GM18498 (cell line): ENCODE results near the gene S100A12.
A peak's percentile ranks its signal among the peaks of the same experiment; 100 is the strongest.

ENCODE experiments used
- ATAC-seq: cut with Tn5 transposase; IDR thresholded peaks from one replicate; pipeline ENCODE4 v1.9.1; 2021; ENCODE audit warnings: mild to moderate bottlenecking, moderate library complexity; ENCODE audit not compliant: unreplicated experiment

The S100A12 gene

DNA sequence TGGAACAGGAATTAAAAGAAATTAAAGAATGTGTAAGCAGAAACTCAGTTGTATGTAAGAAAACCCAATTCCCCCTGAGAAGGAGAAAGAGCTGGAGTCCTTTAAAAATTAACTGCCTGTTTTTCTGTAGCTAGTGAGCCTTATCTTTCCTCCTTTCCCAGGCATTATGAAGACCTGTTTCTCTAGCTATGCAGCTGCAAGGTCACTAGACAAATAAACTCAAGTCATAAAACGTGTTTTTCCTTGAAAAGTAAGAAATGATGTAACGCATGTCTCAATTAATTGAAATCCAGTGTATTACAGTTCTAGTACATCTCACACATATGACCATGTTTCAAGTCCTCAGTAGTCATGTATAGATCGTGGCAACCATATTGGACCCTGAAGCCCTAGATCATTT lies 5.3 kb downstream of the S100A12 start:
- ATAC-seq, result no peak

DNA sequence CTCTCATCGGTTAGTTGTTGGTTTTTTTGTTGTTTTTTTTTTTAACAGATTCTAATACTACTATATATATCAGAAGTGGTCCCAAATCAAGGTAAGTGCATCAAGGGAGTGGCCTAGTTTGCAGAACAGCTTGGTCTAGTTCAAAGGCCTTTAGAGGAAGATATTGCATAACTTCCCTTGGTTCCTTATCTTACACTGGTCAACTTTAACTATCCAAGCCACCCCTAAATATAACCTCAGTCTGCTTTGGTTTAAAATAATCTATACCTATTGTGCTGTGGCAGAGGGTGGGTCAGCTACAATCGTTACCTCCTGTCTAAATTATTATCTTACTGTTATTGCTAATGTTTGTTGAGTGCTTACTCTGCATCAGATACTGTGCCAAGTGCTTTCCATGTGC lies 6.9 kb downstream of the S100A12 start:
- no peak for ATAC-seq

DNA sequence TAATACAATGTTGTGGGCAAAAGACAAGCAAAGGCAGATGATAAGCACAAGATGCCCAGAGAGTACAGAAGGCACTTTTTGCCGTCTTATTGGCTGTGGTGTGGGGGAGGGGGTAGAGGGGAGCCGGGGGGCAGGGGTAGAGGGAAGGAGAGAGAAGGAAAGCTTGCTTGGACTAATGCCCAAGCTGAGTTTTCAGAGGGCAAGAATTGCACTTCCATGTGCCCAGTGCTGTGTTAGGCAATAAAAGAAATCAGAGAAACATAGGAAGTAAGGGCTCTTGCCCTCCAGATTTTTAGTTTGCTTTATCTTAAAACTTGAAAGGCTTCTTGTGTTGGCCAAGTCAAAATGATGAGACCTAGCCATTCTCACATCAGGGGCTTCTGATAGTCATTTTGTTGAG lies 8.3 kb downstream of the S100A12 start:
- no peak for ATAC-seq

DNA sequence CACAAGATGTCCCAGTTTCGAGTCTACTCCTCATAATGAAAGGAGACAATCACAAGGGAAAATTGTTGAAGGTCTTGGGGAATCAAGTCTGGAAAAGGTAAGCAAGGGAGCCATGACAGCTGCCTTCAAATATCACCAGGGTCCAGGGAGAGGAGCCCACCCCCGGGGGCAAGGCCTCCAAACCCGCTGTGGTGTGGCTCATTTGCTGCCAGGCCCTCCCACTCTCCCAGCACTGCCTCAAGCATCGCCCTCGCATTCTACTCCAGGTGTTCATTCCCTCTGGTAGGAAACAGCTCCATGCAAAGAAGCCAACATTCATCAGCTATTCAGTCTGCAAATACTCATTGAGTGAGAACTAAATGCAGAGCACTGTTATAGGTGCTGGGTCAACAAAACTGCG lies 9.2 kb downstream of the S100A12 start:
- ATAC-seq, result no peak

DNA sequence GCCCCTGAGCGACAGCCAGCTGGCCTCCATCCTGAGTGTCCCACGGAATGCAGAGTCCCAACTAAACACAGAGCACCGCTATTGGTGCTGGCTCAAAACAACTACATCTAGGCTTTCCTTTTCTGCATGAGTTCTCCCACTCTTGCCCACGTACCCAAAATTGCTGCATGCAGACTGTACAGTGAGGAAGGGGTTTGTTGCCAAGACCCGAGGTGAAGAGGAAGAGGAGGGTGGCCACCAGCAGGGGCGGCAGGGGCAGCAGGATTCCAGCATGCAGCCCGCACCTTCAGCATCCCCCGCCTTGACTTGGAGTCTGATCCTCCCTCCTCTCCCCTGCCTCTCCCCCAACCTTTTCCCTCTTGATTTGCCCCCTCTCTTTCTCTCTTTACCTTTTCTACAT lies 9.7 kb downstream of the S100A12 start:
- ATAC-seq, result no peak

DNA sequence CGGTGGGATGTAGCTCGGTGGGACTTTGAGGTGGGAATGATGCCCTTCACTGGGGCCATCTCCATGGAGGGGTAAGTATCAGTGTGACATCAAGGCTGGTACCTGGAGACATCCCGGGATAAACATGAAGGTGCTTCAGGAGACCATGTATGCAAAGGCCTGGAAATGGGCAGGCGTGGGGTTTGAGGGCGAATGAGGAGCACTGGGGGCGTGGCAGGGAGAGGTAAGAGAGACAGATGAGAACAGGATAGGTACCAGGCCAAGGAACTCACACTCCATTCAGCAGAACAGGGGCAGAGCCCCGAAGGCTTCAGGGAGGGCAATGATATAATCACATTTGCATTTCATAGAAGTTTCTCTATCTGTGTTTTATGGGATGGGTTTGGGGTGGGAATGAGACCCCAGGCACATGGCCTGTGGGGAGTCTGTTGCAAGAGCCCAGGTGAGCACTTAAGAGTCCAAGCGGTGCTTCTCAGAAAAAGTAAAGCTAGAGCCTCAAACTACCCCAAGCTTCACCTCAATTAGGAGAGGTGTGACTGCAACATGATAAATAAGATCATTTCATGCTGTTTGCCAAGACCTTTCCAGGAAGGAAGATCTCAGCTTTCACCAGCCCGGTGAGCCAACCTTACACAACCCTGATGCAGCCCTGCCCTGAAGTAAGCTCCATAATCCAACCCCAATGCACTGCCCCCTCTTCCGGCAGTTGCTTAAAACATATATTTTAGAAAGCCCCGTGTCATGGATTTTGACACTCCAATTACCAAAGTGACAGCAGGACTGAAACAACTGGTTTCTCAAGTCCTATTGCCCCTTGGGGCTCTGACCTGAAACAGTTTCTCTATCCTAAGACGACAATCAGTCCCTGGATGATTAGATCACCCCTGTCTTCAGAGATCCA lies 10.4 kb downstream of the S100A12 start:
- no peak for ATAC-seq

DNA sequence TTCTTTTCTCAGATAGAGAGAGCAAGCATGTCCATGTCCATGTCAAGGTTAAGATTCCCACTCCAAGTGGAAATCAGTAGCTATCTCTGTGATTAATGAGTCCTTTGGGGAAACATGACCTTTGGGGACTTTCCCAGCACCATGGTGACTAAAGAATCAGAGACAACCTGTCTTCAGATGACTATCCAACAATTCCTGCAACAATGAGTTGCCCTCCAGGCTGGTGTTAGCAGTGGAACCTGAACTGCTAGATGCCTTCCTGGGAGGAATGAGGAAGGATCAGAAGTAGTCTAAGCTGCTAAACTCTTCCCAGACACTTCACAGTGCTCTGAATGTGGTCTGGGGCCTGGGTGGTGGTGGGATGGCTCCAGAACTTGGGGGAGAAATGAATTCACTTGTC lies 11.3 kb downstream of the S100A12 start:
- no peak for ATAC-seq

DNA sequence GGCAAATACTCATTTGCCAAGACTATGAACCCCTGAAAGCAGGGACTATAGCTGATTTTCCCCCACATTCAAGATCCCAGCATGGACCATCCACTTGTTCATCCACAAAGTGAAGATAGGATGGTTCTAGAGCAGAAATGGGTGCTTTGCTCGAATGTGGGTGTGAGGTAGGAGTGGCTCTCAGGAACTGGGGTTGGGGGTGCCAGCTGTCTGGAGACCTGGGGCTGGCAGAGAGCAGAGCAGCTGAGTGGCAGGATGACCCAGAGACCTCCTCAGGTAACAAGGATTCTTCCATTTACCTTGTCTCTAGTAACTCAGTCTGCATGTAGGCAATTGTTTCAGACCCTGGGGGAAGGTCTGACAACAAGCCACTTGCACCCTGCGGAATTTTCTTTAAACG lies 11.8 kb downstream of the S100A12 start:
- ATAC-seq, result no peak

DNA sequence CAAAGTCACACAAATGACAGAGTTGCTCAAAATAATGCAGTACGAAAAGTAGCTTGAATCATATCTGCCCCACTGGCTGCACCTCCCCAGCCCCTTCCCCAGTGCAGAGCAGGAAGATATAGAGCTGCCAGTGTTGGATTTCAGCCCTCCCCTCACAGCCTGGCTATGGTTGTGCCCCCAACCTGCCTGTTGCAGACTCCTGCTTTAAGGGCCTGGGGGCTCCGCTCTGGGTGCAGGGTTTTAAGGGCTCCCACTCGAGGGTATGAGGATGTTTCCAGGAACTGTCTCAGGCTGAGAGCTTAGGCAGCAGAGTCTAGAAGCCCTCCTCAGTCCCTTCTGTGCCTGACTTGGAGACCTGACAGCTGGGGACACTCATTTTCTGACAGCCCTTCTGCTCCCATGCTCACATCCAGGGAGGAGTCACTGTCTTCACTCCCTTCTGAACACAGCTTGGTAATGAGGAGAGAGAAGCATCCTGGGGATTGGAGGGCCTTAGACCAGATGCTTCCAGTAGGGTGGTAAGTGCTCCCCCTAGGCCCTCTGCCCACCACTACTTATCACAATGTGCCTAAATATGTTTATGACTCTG lies 13.1 kb downstream of the S100A12 start:
- no peak for ATAC-seq

DNA sequence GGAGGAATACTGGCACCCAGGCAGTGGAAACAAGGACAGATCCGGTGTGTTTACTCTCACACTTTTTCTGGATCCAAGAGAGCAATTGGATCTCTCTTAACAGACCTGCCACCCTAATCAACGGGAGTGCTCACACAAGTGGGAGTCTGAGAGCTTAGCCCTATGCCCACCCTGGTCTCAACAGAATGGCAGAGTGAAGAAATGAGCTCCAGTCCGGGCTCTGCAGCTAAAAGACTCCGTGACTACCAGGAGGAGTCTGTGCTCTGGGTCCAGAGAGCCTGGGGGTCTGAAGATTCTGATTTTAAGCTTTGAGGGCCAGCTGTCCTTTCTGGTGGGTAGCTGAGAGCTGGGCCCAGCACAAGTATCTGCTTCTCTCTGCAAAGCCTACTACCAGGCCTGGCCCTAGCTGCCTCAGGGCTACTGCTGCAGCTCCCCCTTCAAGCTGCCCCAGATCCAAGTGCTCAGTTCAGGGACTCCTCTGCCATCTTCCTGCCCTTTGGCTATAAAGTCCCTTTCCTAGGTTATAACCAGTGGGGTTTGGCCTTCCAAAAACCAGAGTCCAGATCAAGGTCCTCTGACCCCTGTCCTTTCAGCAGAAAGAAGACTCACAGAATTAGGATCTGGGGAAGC lies 13.8 kb downstream of the S100A12 start:
- no peak for ATAC-seq

DNA sequence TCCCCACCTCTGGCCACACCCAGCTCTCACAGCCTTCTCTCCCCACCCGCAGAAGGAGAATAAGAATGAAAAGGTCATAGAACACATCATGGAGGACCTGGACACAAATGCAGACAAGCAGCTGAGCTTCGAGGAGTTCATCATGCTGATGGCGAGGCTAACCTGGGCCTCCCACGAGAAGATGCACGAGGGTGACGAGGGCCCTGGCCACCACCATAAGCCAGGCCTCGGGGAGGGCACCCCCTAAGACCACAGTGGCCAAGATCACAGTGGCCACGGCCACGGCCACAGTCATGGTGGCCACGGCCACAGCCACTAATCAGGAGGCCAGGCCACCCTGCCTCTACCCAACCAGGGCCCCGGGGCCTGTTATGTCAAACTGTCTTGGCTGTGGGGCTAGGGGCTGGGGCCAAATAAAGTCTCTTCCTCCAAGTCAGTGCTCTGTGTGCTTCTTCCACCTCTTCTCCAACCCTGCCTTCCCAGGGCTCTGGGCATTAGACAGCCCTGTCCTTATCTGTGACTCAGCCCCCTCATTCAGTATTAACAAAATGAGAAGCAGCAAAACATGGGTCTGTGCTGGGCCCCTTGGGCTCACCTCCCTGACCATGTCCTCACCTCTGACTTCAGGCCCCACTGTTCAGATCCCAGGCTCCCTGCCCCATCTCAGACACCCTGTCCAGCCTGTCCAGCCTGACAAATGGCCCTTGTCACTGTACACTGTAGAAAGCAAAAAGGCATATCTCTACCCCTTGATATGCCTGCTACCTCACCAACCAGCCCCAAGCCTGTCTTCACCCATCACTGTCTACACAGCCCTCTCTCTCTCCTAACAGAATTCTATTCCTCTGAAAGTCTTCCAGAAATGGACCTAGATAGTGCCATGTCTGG lies 14.6 kb downstream of the S100A12 start:
- ATAC-seq, result no peak

DNA sequence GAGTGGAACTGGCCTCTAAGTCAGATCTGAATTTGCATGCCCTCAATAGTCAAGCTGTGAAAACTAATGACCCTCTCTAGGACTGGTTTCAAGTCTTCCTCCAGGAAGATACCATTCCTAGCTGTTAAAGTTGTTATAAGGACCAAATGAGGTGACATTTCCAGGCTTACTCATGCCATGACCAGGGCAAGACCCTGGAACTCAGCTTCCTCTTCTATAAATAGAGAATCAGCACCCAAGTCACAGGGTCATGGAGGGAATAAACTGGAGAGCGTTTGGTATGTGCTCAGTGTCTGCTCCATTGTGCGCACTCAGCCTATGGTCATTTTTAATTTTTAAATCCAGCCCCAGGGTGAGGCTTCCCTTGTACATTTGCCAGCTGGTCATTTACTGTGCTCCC lies 15.2 kb downstream of the S100A12 start:
- no peak for ATAC-seq

DNA sequence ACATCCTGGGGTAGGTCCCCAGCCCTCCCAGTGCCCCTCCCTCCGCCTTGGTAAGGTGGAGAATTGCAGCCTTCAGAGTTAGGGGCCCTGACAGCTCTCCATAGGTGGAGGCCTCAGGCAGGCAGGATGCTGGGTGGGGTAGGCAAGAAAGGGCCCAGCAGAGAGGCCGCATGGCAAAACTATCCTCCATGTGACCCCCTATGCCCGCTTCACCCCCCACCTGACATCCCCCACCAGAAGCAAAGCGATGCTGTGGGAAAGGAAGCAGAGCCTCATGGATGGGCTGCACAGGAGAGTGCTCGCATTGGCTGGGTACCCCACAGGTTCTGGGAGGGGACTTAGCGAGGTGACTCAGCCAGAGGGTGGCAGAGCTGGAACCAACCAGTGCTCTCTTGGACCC lies 16.2 kb downstream of the S100A12 start:
- ATAC-seq, result no peak

DNA sequence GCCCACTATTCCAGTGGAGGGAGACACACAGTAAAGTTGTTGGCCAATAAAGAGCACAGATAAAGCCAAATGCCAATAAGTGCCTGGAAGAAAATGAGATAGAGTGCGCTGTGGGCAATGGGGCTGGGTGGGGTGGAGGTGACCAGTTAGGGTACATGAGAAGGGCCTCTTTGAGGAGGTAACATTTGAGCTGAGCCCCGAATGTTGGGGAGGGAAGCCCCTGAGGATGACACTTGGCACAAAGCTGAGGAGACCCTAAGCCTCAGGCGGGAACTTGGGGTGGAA lies 16.8 kb downstream of the S100A12 start:
- no peak for ATAC-seq

DNA sequence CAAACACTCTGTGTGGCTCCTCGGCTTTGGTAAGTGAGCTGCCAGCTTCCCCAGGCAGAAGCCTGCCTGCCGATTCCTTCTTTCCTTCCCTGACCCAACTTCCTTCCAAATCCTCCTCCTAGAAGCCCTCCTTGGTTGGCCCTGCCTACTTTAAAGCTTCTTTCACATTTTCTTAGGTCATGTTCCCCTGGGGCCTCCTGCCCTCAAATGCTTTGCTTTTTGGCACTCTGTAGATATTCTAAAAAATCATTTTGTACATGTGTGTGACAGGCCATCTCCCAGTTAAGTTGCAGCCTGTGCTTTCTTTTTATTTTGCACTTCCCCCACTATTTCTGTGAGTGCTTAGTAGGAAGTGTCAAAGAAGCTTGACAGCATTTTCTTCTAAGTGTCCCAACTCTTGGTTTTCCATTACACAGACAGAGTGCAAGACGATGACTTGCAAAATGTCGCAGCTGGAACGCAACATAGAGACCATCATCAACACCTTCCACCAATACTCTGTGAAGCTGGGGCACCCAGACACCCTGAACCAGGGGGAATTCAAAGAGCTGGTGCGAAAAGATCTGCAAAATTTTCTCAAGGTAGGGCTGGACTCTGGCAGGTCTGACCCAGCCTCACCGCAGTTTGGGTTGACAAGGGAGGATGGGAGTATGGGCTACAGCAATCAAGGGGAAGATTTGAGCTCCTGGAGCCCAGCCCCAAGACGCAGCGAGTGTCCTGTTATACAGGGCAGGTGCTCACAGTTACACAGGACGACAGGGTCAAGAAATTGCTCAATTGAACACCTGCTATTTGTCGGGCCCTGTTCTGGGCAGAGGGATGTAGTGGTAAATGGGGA lies 17.3 kb downstream of the S100A12 start, which contains the start of gene S100A9:
TSS of gene S100A9 (plus strand) at position 2 of the 838 bp plus-strand sequence. CDS start at position 432, 430 bp downstream.
- no peak for ATAC-seq

DNA sequence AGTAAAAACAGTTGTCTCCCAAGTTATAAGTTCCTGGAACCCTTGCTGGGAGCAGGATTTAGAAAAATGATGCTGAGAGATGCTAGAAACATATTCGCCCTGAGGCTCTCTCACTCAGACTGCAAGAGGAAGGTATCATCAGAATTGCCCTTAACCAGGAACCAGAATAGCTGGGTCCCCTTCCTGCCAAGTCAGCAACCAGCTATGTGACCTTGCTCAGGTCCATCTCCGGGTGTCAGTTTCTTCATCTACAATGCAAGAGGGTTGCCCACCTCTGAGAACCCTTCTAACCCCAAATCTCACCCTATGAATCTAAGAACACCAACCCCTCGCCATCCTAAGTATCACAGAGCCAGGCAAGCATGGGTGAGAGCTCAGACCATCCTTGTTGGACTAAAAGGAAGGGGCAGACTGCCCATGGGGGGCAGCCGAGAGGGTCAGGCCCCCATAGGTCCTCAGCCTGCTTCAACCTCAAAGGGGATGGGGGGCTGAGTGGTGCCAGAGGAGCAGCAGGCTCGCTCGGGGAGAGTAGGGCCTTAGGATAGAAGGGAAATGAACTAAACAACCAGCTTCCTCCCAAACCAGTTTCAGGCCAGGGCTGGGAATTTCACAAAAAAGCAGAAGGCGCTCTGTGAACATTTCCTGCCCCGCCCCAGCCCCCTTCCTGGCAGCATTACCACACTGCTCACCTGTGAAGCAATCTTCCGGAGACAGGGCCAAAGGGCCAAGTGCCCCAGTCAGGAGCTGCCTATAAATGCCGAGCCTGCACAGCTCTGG lies 18.2 kb downstream of the S100A12 start:
- ATAC-seq, result no peak

DNA sequence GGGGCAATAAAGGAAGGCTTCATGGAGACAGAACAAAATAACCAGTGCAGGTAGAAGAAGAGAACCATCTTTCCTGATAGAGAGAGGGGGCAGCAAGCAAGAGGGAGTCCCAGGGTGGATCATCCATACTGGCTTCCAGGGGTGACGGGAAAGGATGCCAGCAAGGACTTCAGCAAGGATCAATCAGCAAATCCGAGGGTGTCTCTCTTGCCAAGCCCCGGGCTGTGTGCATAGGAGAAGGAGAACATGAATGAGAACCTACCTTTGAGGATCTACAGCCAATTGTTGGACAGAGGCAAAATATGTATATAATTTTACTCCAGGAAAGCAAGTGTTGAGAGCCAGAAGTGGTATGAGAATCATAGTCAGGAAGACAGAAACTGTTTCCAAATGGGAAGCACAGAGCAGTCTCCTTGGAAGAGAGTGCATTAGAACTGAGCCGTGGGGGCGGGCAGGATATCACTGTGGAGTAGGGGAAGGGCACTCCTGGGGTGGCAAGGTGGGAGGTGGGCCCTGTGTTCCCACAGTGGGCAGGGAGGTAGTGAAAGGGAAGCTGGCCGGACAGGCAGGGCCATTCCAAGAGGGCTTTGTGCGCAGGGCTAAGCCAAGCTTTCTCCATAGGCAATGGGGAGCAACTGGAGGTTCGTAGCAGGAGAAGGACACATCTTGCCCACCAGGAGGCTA lies 18.9 kb downstream of the S100A12 start:
- ATAC-seq, result no peak

DNA sequence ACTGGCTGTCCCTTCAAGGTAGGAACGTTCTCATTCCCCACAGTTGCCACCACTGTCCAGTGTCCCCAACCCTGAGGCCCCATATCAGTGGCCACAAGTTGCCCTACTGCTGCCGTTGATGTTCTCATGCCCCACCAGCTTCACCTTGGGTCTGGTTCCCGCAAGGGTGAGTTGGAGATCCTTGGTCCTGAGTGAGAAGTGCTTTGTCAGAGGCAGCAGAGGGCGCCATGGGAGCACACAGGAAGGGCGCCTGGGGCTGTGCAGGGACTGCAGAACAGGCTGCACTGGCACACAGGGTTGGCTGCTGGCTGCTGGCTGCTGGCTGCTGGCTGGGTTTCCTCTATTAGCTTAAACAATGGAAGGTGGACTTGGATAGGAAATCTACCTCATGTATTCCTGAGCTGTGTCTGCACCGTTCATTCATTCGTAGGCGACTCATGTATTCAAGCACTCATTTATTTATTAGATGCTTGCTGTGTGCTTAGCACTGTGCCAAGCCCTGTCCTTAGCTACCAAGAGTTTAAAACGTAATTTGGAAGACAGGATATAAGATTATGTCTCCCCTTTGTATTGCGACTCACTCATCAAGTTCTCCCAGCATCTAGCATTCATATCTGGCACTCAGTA lies 19.9 kb downstream of the S100A12 start:
- ATAC-seq, result peak; percentile 65
